OCI-LY1 (cell line): ENCODE measurements around the gene ARL15.

ENCODE experiments used
- H2AFZ ChIP-seq: fragments of 200-600 bp; sonication (generic), shearing (Covaris generic); 2 replicates; pipeline ENCODE4 v1.6.0; 2014; ENCODE audit warnings: antibody characterized with exemption, mild to moderate bottlenecking, low read length
- H3F3A ChIP-seq: fragments of 200-600 bp; sonication (generic), shearing (Covaris generic); 2 replicates; pipeline ENCODE4 v1.6.0; 2014; ENCODE audit warnings: mild to moderate bottlenecking, antibody characterized with exemption, low read length, moderate library complexity; ENCODE audit not compliant: insufficient read depth
- H3K27ac ChIP-seq: fragments of 200-600 bp; sonication (generic); 2 replicates; pipeline ENCODE4 v1.5.1; 2014; ENCODE audit warnings: low read length, mixed run types, mild to moderate bottlenecking, low read depth; ENCODE audit not compliant: poor library complexity, severe bottlenecking
- H3K27me3 ChIP-seq: fragments of 200-600 bp; sonication (generic); 2 replicates; pipeline ENCODE4 v1.6.0; 2014; ENCODE audit warnings: antibody characterized with exemption, mild to moderate bottlenecking, low read length, moderate library complexity; ENCODE audit not compliant: insufficient read depth
- H3K36me3 ChIP-seq: fragments of 200-600 bp; sonication (generic); 2 replicates; pipeline ENCODE4 v1.6.1; 2014; ENCODE audit warnings: mild to moderate bottlenecking, antibody characterized with exemption, low read length, moderate library complexity, mixed read lengths; ENCODE audit not compliant: insufficient read depth
- H3K4me1 ChIP-seq: fragments of 200-600 bp; sonication (generic); 2 replicates; pipeline ENCODE4 v1.5.1; 2014; ENCODE audit warnings: mild to moderate bottlenecking, low read length, moderate library complexity; ENCODE audit not compliant: insufficient read depth, severe bottlenecking
- H3K4me2 ChIP-seq: fragments of 200-600 bp; sonication (generic), shearing (Covaris generic); 2 replicates; pipeline ENCODE4 v1.6.1; 2014; ENCODE audit warnings: low read length
- H3K4me3 ChIP-seq: fragments of 200-600 bp; sonication (generic); 2 replicates; pipeline ENCODE4 v1.5.1; 2014; ENCODE audit warnings: low read length, low read depth, mild to moderate bottlenecking, mixed read lengths; ENCODE audit not compliant: poor library complexity, severe bottlenecking
- H3K79me2 ChIP-seq: fragments of 200-600 bp; shearing (Covaris generic); 2 replicates; pipeline ENCODE4 v1.6.1; 2016; ENCODE audit warnings: mixed run types, low read length, mixed read lengths; ENCODE audit not compliant: insufficient read depth
- H3K9ac ChIP-seq: fragments of 200-600 bp; sonication (generic), shearing (Covaris generic); 2 replicates; pipeline ENCODE4 v1.6.1; 2014; ENCODE audit warnings: mild to moderate bottlenecking, low read length, mixed read lengths
- H3K9me2 ChIP-seq: fragments of 200-600 bp; sonication (generic), shearing (Covaris generic); 2 replicates; pipeline ENCODE4 v1.6.1; 2014; ENCODE audit warnings: low read depth, mild to moderate bottlenecking, low read length, mixed read lengths
- H3K9me3 ChIP-seq: fragments of 200-600 bp; shearing (Covaris generic); 2 replicates; pipeline ENCODE4 v1.6.1; 2014; ENCODE audit warnings: low read length, mixed read lengths
- H4K20me1 ChIP-seq: fragments of 200-600 bp; sonication (generic), shearing (Covaris generic); 2 replicates; pipeline ENCODE4 v1.6.0; 2016; ENCODE audit warnings: mild to moderate bottlenecking, low read length; ENCODE audit not compliant: insufficient read depth
- CTCF ChIP-seq: fragments of 200-600 bp; sonication (generic), shearing (Covaris generic); IDR thresholded peaks from 2 replicates; pipeline ENCODE4 v1.5.1; 2017; ENCODE audit warnings: mild to moderate bottlenecking, antibody characterized with exemption, low read length, moderate library complexity, mixed read lengths
- EZH2 ChIP-seq: fragments of 200-600 bp; sonication (generic), shearing (Covaris generic); IDR thresholded peaks from 2 replicates; pipeline ENCODE4 v1.8.0; 2017; ENCODE audit warnings: borderline replicate concordance, mixed run types, mild to moderate bottlenecking, antibody characterized with exemption, low read length, moderate library complexity, mixed read lengths

ARL15 gene

GRCh38 chr5:54037205-54037604, 273.2 kb downstream of the ARL15 start:
- Histone ChIP-seq H3K4me2 (no peak overlapping the region), H4K20me1 (no peaks in the 10 kb centered on the region), H3K4me1 (no peaks in the 10 kb centered on the region), H3K79me2 (peaks cover 5% of the 10 kb centered on the region; the same call in 1 of the 2 replicates), H2AFZ (no peak overlapping the region), H3K27ac (no peak overlapping the region), H3K4me3 (no peak overlapping the region), H3K9ac (no peak overlapping the region), H3K36me3 (peaks cover 25% of the 10 kb centered on the region; the same call in 1 of the 2 replicates), H3K27me3 (no peaks in the 10 kb centered on the region), H3F3A (no peaks in the 10 kb centered on the region), H3K9me3 (no peaks in the 10 kb centered on the region), H3K9me2 (no peaks in the 10 kb centered on the region)
- TF ChIP-seq CTCF (no peak), EZH2 (no peak)

GRCh38 chr5:54030981-54031380, 279.4 kb downstream of the ARL15 start:
- Histone ChIP-seq H3K4me1 (no peaks in the 10 kb centered on the region), H3K27me3 (no peaks in the 10 kb centered on the region), H3K9me2 (no peaks in the 10 kb centered on the region), H2AFZ (no peak overlapping the region), H3K9ac (no peak overlapping the region), H3K4me3 (no peak overlapping the region), H3F3A (no peaks in the 10 kb centered on the region), H4K20me1 (no peaks in the 10 kb centered on the region), H3K79me2 (peaks cover 5% of the 10 kb centered on the region; the same call in 1 of the 2 replicates), H3K9me3 (no peaks in the 10 kb centered on the region), H3K4me2 (no peak overlapping the region), H3K27ac (no peak overlapping the region), H3K36me3 (peaks cover 57% of the 10 kb centered on the region)
- TF ChIP-seq CTCF (no peak), EZH2 (no peak)

DNA sequence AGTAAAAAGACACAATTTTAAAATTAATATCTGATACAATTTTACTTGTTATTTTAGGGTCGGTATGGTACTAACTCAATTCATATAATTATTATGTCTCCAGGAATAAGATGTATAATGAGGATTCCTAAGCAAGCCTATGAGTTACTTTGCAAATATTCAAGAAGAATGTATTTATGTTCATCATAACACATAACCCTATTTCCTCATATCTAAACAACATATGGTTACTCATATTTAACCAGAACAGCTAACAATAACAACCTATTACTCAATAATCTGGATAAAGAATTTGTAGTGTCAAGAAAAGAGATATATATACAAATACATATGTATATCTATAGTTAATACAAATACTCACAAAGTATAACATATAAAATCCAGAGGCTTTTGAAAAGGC, 285.9 kb downstream of the ARL15 start:
- H3K9me2 ChIP-seq: no peaks in the 10 kb centered on the region
- TF ChIP-seq EZH2: no peak
- no peak for TF ChIP-seq CTCF
- H3F3A ChIP-seq: no peaks in the 10 kb centered on the region
- no peak overlapping the region for H3K9ac ChIP-seq
- peaks cover 63% of the 10 kb centered on the region for H3K36me3 ChIP-seq
- H3K9me3 ChIP-seq: no peaks in the 10 kb centered on the region
- H3K4me3 ChIP-seq: no peak overlapping the region
- peaks cover 37% of the 10 kb centered on the region for H3K4me1 ChIP-seq
- H4K20me1 ChIP-seq: no peaks in the 10 kb centered on the region
- H3K4me2 ChIP-seq: no peak overlapping the region
- H3K79me2 ChIP-seq: peaks cover 21% of the 10 kb centered on the region
- no peak overlapping the region for H2AFZ ChIP-seq
- H3K27ac ChIP-seq: no peak overlapping the region
- H3K27me3 ChIP-seq: no peaks in the 10 kb centered on the region
